OCI-LY1 (cell line): ENCODE results near the gene CYB5R4.

Experiments
- H2AFZ ChIP-seq: fragments of 200-600 bp; sonication (generic), shearing (Covaris generic); 2 replicates; pipeline ENCODE4 v1.6.0; 2014; ENCODE audit warnings: antibody characterized with exemption, mild to moderate bottlenecking, low read length
- H3F3A ChIP-seq: fragments of 200-600 bp; sonication (generic), shearing (Covaris generic); 2 replicates; pipeline ENCODE4 v1.6.0; 2014; ENCODE audit warnings: mild to moderate bottlenecking, antibody characterized with exemption, low read length, moderate library complexity; ENCODE audit not compliant: insufficient read depth
- H3K27ac ChIP-seq: fragments of 200-600 bp; sonication (generic); 2 replicates; pipeline ENCODE4 v1.5.1; 2014; ENCODE audit warnings: low read length, mixed run types, mild to moderate bottlenecking, low read depth; ENCODE audit not compliant: poor library complexity, severe bottlenecking
- H3K27me3 ChIP-seq: fragments of 200-600 bp; sonication (generic); 2 replicates; pipeline ENCODE4 v1.6.0; 2014; ENCODE audit warnings: antibody characterized with exemption, mild to moderate bottlenecking, low read length, moderate library complexity; ENCODE audit not compliant: insufficient read depth
- H3K36me3 ChIP-seq: fragments of 200-600 bp; sonication (generic); 2 replicates; pipeline ENCODE4 v1.6.1; 2014; ENCODE audit warnings: mild to moderate bottlenecking, antibody characterized with exemption, low read length, moderate library complexity, mixed read lengths; ENCODE audit not compliant: insufficient read depth
- H3K4me1 ChIP-seq: fragments of 200-600 bp; sonication (generic); 2 replicates; pipeline ENCODE4 v1.5.1; 2014; ENCODE audit warnings: mild to moderate bottlenecking, low read length, moderate library complexity; ENCODE audit not compliant: insufficient read depth, severe bottlenecking
- H3K4me2 ChIP-seq: fragments of 200-600 bp; sonication (generic), shearing (Covaris generic); 2 replicates; pipeline ENCODE4 v1.6.1; 2014; ENCODE audit warnings: low read length
- H3K4me3 ChIP-seq: fragments of 200-600 bp; sonication (generic); 2 replicates; pipeline ENCODE4 v1.5.1; 2014; ENCODE audit warnings: low read length, low read depth, mild to moderate bottlenecking, mixed read lengths; ENCODE audit not compliant: poor library complexity, severe bottlenecking
- H3K79me2 ChIP-seq: fragments of 200-600 bp; shearing (Covaris generic); 2 replicates; pipeline ENCODE4 v1.6.1; 2016; ENCODE audit warnings: mixed run types, low read length, mixed read lengths; ENCODE audit not compliant: insufficient read depth
- H3K9ac ChIP-seq: fragments of 200-600 bp; sonication (generic), shearing (Covaris generic); 2 replicates; pipeline ENCODE4 v1.6.1; 2014; ENCODE audit warnings: mild to moderate bottlenecking, low read length, mixed read lengths
- H3K9me2 ChIP-seq: fragments of 200-600 bp; sonication (generic), shearing (Covaris generic); 2 replicates; pipeline ENCODE4 v1.6.1; 2014; ENCODE audit warnings: low read depth, mild to moderate bottlenecking, low read length, mixed read lengths
- H3K9me3 ChIP-seq: fragments of 200-600 bp; shearing (Covaris generic); 2 replicates; pipeline ENCODE4 v1.6.1; 2014; ENCODE audit warnings: low read length, mixed read lengths
- H4K20me1 ChIP-seq: fragments of 200-600 bp; sonication (generic), shearing (Covaris generic); 2 replicates; pipeline ENCODE4 v1.6.0; 2016; ENCODE audit warnings: mild to moderate bottlenecking, low read length; ENCODE audit not compliant: insufficient read depth
- EZH2 ChIP-seq: fragments of 200-600 bp; sonication (generic), shearing (Covaris generic); IDR thresholded peaks from 2 replicates; pipeline ENCODE4 v1.8.0; 2017; ENCODE audit warnings: borderline replicate concordance, mixed run types, mild to moderate bottlenecking, antibody characterized with exemption, low read length, moderate library complexity, mixed read lengths
- TF ChIP-seq, protein P1 (sequence below): fragments of 200-600 bp; sonication (generic), shearing (Covaris generic); IDR thresholded peaks from 2 replicates; pipeline ENCODE4 v1.5.1; 2017; ENCODE audit warnings: mild to moderate bottlenecking, antibody characterized with exemption, low read length, moderate library complexity, mixed read lengths

The CYB5R4 gene

DNA sequence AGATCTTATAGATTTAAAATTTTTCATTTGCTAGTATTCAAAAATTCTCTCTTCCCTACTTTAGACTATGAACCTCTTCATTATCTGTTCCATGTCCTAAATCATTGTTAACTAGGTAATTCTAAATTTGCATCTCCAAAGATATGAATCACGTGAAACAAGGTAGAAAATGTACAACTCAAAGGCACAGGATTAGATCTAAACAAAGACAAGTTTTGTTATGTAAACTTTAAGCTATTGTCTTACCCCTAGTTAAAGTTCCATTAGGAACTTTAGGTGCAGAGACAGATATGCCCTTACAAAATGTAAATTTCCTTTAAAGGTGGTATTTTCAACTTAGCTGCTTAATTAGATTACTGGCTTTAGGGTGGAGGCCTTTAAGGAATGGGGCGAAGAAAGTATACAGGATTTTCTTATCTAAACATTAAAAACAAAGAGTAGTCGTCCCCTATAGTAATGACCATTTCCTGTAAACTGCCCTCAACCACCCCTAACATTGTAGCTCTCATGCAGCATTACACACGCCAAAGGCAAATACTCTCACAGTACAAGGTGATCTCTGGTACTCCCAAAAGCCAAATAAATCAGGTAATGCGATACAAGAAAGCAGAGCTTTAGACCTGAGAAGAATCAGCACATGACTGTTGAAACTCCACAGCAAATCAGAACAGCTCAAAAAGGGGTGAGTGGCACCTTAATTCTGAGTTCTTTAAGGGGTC lies 116.7 kb downstream of the CYB5R4 start:
- Histone ChIP-seq H3K4me3 (no peak overlapping the region), H3K4me2 (no peak overlapping the region), H4K20me1 (no peaks in the 10 kb centered on the region), H3K27me3 (no peaks in the 10 kb centered on the region), H2AFZ (no peak overlapping the region), H3K79me2 (no peaks in the 10 kb centered on the region), H3K9me3 (0 out of 2 replicates have a peak, but pooled peaks cover 3% of the 10 kb centered on the region), H3F3A (no peaks in the 10 kb centered on the region), H3K27ac (no peak overlapping the region), H3K9ac (no peak overlapping the region), H3K9me2 (no peaks in the 10 kb centered on the region), H3K36me3 (no peaks in the 10 kb centered on the region), H3K4me1 (no peaks in the 10 kb centered on the region)
- TF ChIP-seq, protein P1, sequence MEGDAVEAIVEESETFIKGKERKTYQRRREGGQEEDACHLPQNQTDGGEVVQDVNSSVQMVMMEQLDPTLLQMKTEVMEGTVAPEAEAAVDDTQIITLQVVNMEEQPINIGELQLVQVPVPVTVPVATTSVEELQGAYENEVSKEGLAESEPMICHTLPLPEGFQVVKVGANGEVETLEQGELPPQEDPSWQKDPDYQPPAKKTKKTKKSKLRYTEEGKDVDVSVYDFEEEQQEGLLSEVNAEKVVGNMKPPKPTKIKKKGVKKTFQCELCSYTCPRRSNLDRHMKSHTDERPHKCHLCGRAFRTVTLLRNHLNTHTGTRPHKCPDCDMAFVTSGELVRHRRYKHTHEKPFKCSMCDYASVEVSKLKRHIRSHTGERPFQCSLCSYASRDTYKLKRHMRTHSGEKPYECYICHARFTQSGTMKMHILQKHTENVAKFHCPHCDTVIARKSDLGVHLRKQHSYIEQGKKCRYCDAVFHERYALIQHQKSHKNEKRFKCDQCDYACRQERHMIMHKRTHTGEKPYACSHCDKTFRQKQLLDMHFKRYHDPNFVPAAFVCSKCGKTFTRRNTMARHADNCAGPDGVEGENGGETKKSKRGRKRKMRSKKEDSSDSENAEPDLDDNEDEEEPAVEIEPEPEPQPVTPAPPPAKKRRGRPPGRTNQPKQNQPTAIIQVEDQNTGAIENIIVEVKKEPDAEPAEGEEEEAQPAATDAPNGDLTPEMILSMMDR = no peak
- no peak for TF ChIP-seq EZH2

DNA sequence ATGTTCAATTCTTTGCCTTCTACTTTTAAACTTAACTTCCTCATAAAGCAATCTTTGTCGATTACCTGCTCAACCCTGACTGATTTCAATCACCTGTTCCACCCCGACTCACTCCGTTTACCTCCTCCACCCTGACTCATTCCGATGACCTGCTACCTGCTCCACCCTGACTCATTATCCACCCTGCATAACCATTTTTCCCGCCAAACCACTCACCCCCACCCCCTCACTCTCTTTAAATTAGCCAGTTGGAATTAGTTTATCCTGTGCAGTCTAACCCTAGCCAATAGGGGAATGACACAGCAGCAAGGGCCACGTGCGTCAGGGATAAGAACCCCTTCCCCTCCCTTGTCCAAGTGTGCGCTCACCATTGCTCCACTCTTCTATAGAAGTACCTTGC lies 117.4 kb downstream of the CYB5R4 start:
- no peak overlapping the region for H2AFZ ChIP-seq
- no peaks in the 10 kb centered on the region for H3F3A ChIP-seq
- no peak overlapping the region for H3K4me3 ChIP-seq
- H3K4me2 ChIP-seq = no peak overlapping the region
- no peaks in the 10 kb centered on the region for H3K79me2 ChIP-seq
- TF ChIP-seq EZH2 = no peak
- TF ChIP-seq, protein P1 = no peak
- H4K20me1 ChIP-seq = no peaks in the 10 kb centered on the region
- no peaks in the 10 kb centered on the region for H3K9me2 ChIP-seq
- H3K4me1 ChIP-seq = no peaks in the 10 kb centered on the region
- no peak overlapping the region for H3K9ac ChIP-seq
- no peak overlapping the region for H3K27ac ChIP-seq
- H3K27me3 ChIP-seq = no peaks in the 10 kb centered on the region
- 0 out of 2 replicates have a peak, but pooled peaks cover 3% of the 10 kb centered on the region for H3K9me3 ChIP-seq
- no peaks in the 10 kb centered on the region for H3K36me3 ChIP-seq

DNA sequence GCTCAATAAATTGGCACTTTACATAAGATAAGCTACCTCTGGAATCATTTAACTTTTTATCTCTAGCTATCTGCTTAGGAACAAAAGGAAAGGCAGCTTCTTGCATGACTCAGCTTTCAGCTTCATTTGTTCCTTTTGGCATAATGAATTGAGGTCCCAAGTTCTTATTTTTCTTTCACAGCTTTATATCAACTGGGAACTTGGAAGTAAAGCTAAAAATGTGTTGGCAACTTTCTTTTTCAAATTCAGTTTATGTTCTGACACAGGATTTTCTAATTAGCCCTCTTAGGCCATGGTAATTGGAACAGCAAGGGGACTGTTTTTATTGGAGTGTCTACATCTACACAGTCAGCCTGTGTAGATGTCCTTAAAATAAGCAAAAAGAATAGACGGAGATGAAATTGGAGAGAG lies 118.8 kb downstream of the CYB5R4 start:
- TF ChIP-seq EZH2 = no peak
- TF ChIP-seq, protein P1 = no peak
- Histone ChIP-seq H3K27ac (no peak overlapping the region), H3K79me2 (no peaks in the 10 kb centered on the region), H3K9me3 (0 out of 2 replicates have a peak, but pooled peaks cover 3% of the 10 kb centered on the region), H3F3A (no peaks in the 10 kb centered on the region), H2AFZ (no peak overlapping the region), H3K27me3 (no peaks in the 10 kb centered on the region), H3K36me3 (no peaks in the 10 kb centered on the region), H3K9me2 (no peaks in the 10 kb centered on the region), H3K9ac (no peak overlapping the region), H3K4me2 (no peak overlapping the region), H4K20me1 (no peaks in the 10 kb centered on the region), H3K4me1 (no peaks in the 10 kb centered on the region), H3K4me3 (no peak overlapping the region)
